CD4-positive, CD25-positive, alpha-beta regulatory T cell (primary cell): ENCODE results near the gene FARSB. TPM values are rescaled to one million over a fixed set of nuclear protein-coding genes. Genes with fewer than 3 reads are reported as not detected.

ENCODE experiments used
- ATAC-seq, 2 donors: fragments of 150-1000 bp; cut with Tn5 transposase; one replicate each; pipeline ENCODE4 v1.10.0; 2021; ENCODE audit warnings: low read depth in 2 of 2, moderate number of reproducible peaks in 2 of 2, moderate library complexity in 1 of 2
- DNase-seq, 3 donors: peaks; one replicate each; pipeline versions ENCODE4 v3.0.0 to v3.0.0-alpha.2; 2012 to 2022; ENCODE audit warnings: mixed read lengths in 1 of 3
- H3K27ac ChIP-seq: one replicate; pipeline ENCODE4 v1.7.0; 2013; ENCODE audit warnings: mild to moderate bottlenecking, low read length; ENCODE audit not compliant: insufficient read depth, poor library complexity, severe bottlenecking
- H3K27me3 ChIP-seq: one replicate; pipeline ENCODE4 v1.7.0; 2013; ENCODE audit warnings: low read length; ENCODE audit not compliant: control insufficient read depth, insufficient read depth
- H3K36me3 ChIP-seq: one replicate; pipeline ENCODE4 v1.7.0; 2013; ENCODE audit warnings: mild to moderate bottlenecking, low read length, moderate library complexity; ENCODE audit not compliant: control insufficient read depth, insufficient read depth
- H3K4me1 ChIP-seq: 2 replicates; pipeline ENCODE4 v1.7.0; 2013; ENCODE audit warnings: mild to moderate bottlenecking, low read length; ENCODE audit not compliant: insufficient read depth, control insufficient read depth, poor library complexity, severe bottlenecking
- H3K4me3 ChIP-seq: one replicate; pipeline ENCODE4 v1.7.0; 2013; ENCODE audit warnings: low read depth, mild to moderate bottlenecking, low read length, moderate library complexity
- H3K9me3 ChIP-seq, 2 experiments: 1 replicate in 1 of 2; 2 replicates in 1 of 2; pipeline ENCODE4 v1.7.0; 2013; ENCODE audit warnings: low read length in 2 of 2, mild to moderate bottlenecking in 1 of 2, moderate library complexity in 1 of 2; ENCODE audit not compliant: control insufficient read depth in 2 of 2
- H3K27ac Mint-ChIP-seq, 3 donors: one replicate each; pipeline ENCODE4 v1.8.0; 2020 to 2022; ENCODE audit warnings: mild to moderate bottlenecking in 3 of 3, mixed read lengths in 3 of 3, moderate library complexity in 2 of 3
- H3K27me3 Mint-ChIP-seq: one replicate; pipeline ENCODE4 v1.8.0; 2022; ENCODE audit warnings: mild to moderate bottlenecking, mixed read lengths
- H3K36me3 Mint-ChIP-seq: one replicate; pipeline ENCODE4 v1.8.0; 2020; ENCODE audit warnings: mixed read lengths
- H3K4me1 Mint-ChIP-seq, 4 donors: one replicate each; pipeline ENCODE4 v1.8.0; 2020 to 2022; ENCODE audit warnings: mixed read lengths in 4 of 4, mild to moderate bottlenecking in 1 of 4
- H3K4me3 Mint-ChIP-seq, 4 donors: one replicate each; pipeline ENCODE4 v1.8.0; 2020 to 2022; ENCODE audit warnings: mild to moderate bottlenecking in 4 of 4, mixed read lengths in 4 of 4, moderate library complexity in 3 of 4
- H3K9me3 Mint-ChIP-seq, 7 donors: one replicate each; pipeline ENCODE4 v1.8.0; 2020 to 2022; ENCODE audit warnings: mixed read lengths in 7 of 7, mild to moderate bottlenecking in 3 of 7, moderate library complexity in 2 of 7
- polyA plus RNA-seq, 4 donors: library from polyadenylated mRNA; unstranded; fragments of 300-500 nt; fragmentation: Illumina TruSeq; gene quantifications; one replicate each; pipeline ENCODE4 v1.2.3, GENCODE V29; 2021
- total RNA-seq: library from RNA; stranded (reverse); gene quantifications from one replicate; pipeline ENCODE4 v1.2.3, GENCODE V29; 2022

Gene FARSB
- total and polyA plus RNA-seq, 5 donors from 2014 or later = 10.8 to 26.2 (median 25.0) TPM

DNA sequence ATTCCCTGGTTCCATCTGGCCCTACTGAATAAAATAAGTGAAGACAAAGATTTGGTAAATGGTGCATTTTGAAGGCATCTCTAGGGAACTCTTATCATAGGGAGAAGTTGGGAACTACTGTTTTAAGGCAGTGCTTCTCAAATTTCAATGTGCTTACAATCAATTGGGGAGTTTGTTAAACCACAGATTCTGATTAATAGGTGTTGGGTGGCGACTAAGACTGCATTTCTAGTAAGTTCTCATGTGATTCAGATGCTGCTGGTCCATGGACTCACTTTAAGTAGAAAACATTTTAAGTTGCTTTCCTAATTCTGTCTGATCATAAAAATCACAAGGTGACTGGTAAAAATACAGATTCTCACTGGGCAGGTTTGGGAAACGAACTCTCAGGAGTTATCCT, 14.6 kb downstream of the FARSB start:
- H3K27me3 Mint-ChIP-seq = no peaks in the 10 kb centered on the region
- H3K4me1 Mint-ChIP-seq = peaks cover 5 to 23% (median 20%) of the 10 kb centered on the region in 4 donors
- Histone ChIP-seq H3K27me3 (no peaks in the 10 kb centered on the region), H3K36me3 (peaks cover 64% of the 10 kb centered on the region), H3K4me3 (no peak overlapping the region), H3K27ac (no peak overlapping the region), H3K4me1 (no peaks in the 10 kb centered on the region), H3K9me3 (no peaks in the 10 kb centered on the region)
- no peak overlapping the region for H3K4me3 Mint-ChIP-seq
- DNase-seq = no peak
- H3K27ac Mint-ChIP-seq = no peak overlapping the region
- peaks cover 0 to 3% (median 0%) of the 10 kb centered on the region in 7 donors for H3K9me3 Mint-ChIP-seq
- H3K36me3 Mint-ChIP-seq = peaks cover 61% of the 10 kb centered on the region
- no peak for ATAC-seq

GRCh38 chr2:222637067-222637466, 18.8 kb downstream of the FARSB start:
- H3K27ac ChIP-seq = no peak overlapping the region
- Mint-ChIP-seq H3K27me3 (no peaks in the 10 kb centered on the region), H3K4me3 (no peak overlapping the region), H3K9me3 (peaks cover 0 to 2% (median 0%) of the 10 kb centered on the region in 7 donors), H3K27ac (peak overlapping the region in 1 of 3 donors; percentile 2), H3K4me1 (peaks cover 0 to 9% (median 6%) of the 10 kb centered on the region in 4 donors), H3K36me3 (peaks cover 56% of the 10 kb centered on the region)
- H3K27me3 ChIP-seq = no peaks in the 10 kb centered on the region
- ATAC-seq = no peak
- no peak overlapping the region for H3K4me3 ChIP-seq
- DNase-seq = no peak
- H3K9me3 ChIP-seq = no peaks in the 10 kb centered on the region
- no peaks in the 10 kb centered on the region for H3K4me1 ChIP-seq
- H3K36me3 ChIP-seq = peaks cover 64% of the 10 kb centered on the region

DNA sequence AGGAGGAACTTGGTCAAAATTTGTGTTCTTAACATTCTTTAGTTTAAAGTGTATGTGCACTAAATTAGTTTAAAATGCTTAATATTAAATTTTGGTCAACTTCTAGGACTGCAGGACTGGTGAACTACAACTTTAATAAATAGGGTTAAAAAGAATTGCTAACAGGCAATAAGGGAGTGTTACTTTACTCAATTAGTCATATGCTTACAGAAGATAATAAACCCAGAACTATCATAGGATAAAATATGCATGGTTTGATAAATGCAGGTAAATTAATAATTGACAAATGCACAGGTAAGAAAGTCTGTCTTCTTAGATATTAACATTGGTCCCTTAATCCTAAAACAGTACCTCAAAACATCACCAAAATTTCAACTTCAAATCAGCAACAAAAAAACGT, 20.6 kb downstream of the FARSB start:
- H3K36me3 Mint-ChIP-seq = peaks cover 59% of the 10 kb centered on the region

GRCh38 chr2:222627764-222628163, 28.1 kb downstream of the FARSB start:
- peaks cover 60% of the 10 kb centered on the region for H3K36me3 Mint-ChIP-seq
- Histone ChIP-seq H3K9me3 (no peaks in the 10 kb centered on the region), H3K27me3 (no peaks in the 10 kb centered on the region), H3K4me3 (no peak overlapping the region), H3K4me1 (no peaks in the 10 kb centered on the region), H3K36me3 (peaks cover 80% of the 10 kb centered on the region), H3K27ac (no peak overlapping the region)
- DNase-seq (no peak), ATAC-seq (no peak)
- peaks cover 0 to 3% (median 0%) of the 10 kb centered on the region in 4 donors for H3K4me1 Mint-ChIP-seq
- H3K9me3 Mint-ChIP-seq = no peaks in the 10 kb centered on the region
- no peaks in the 10 kb centered on the region for H3K27me3 Mint-ChIP-seq
- H3K4me3 Mint-ChIP-seq = no peak overlapping the region
- no peak overlapping the region for H3K27ac Mint-ChIP-seq

More for the DNA sequence above, 20.6 kb downstream of the FARSB start:
- Histone ChIP-seq H3K27ac (no peak overlapping the region), H3K4me3 (no peak overlapping the region), H3K9me3 (no peaks in the 10 kb centered on the region), H3K4me1 (no peaks in the 10 kb centered on the region), H3K36me3 (peaks cover 70% of the 10 kb centered on the region), H3K27me3 (no peaks in the 10 kb centered on the region)
- Mint-ChIP-seq H3K4me1 (peaks cover 0 to 6% (median 3%) of the 10 kb centered on the region in 4 donors), H3K9me3 (peaks cover 0 to 2% (median 0%) of the 10 kb centered on the region in 7 donors), H3K27ac (no peak overlapping the region), H3K4me3 (no peak overlapping the region), H3K27me3 (no peaks in the 10 kb centered on the region)
- ATAC-seq = no peak
- no peak for DNase-seq

GRCh38 chr2:222623756-222624309, 32.1 kb downstream of the FARSB start:
- Histone ChIP-seq H3K4me3 (no peak overlapping the region), H3K9me3 (no peaks in the 10 kb centered on the region), H3K4me1 (no peaks in the 10 kb centered on the region), H3K27me3 (no peaks in the 10 kb centered on the region), H3K36me3 (peaks cover 72% of the 10 kb centered on the region), H3K27ac (no peak overlapping the region)
- H3K4me1 Mint-ChIP-seq = peaks cover 0 to 9% (median 2%) of the 10 kb centered on the region in 4 donors
- ATAC-seq = no peak
- peaks cover 51% of the 10 kb centered on the region for H3K36me3 Mint-ChIP-seq
- no peaks in the 10 kb centered on the region for H3K27me3 Mint-ChIP-seq
- no peak for DNase-seq
- H3K4me3 Mint-ChIP-seq = no peak overlapping the region
- no peak overlapping the region for H3K27ac Mint-ChIP-seq
- H3K9me3 Mint-ChIP-seq = no peaks in the 10 kb centered on the region

GRCh38 chr2:222622910-222623309, 33.0 kb downstream of the FARSB start:
- no peaks in the 10 kb centered on the region for H3K4me1 ChIP-seq
- H3K4me3 Mint-ChIP-seq = no peak overlapping the region
- no peak overlapping the region for H3K27ac ChIP-seq
- H3K4me3 ChIP-seq = no peak overlapping the region
- peaks cover 51% of the 10 kb centered on the region for H3K36me3 Mint-ChIP-seq
- no peaks in the 10 kb centered on the region for H3K27me3 ChIP-seq
- H3K27me3 Mint-ChIP-seq = no peaks in the 10 kb centered on the region
- peak overlapping the region in 1 of 3 donors; percentile 38 for H3K27ac Mint-ChIP-seq
- H3K9me3 Mint-ChIP-seq = no peaks in the 10 kb centered on the region
- peaks cover 64% of the 10 kb centered on the region for H3K36me3 ChIP-seq
- H3K4me1 Mint-ChIP-seq = peaks cover 0 to 9% (median 2%) of the 10 kb centered on the region in 4 donors
- DNase-seq (no peak), ATAC-seq (no peak)
- H3K9me3 ChIP-seq = no peaks in the 10 kb centered on the region

DNA sequence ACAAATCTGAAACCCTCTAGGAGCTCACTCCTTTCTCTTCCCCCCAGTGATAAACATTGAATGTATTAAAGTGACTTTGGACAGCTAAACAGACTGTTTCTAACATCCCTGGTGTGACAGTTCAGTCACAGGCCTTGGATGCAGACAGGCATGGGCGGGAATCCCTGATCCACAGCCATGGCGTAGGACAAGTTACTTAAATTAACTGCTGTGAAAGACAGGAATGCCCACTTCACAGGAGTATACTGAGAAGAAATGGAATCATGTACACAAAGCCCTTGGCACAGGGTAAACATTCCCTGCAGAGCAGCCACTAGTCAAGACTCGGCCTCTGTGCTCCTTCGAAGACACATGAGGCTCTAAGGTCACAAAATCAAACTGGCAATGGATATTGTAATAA, 34.0 kb downstream of the FARSB start:
- no peak for ATAC-seq
- Histone ChIP-seq H3K36me3 (peaks cover 60% of the 10 kb centered on the region), H3K4me1 (no peaks in the 10 kb centered on the region), H3K27me3 (no peaks in the 10 kb centered on the region), H3K9me3 (no peaks in the 10 kb centered on the region), H3K27ac (no peak overlapping the region), H3K4me3 (no peak overlapping the region)
- H3K27me3 Mint-ChIP-seq = no peaks in the 10 kb centered on the region
- peaks cover 45% of the 10 kb centered on the region for H3K36me3 Mint-ChIP-seq
- no peak overlapping the region for H3K4me3 Mint-ChIP-seq
- no peak overlapping the region for H3K27ac Mint-ChIP-seq
- H3K9me3 Mint-ChIP-seq = no peaks in the 10 kb centered on the region
- H3K4me1 Mint-ChIP-seq = peaks cover 0 to 7% (median 2%) of the 10 kb centered on the region in 4 donors
- no peak for DNase-seq

- Histone ChIP-seq H3K27me3 (no peaks in the 10 kb centered on the region), H3K9me3 (no peaks in the 10 kb centered on the region), H3K36me3 (peaks cover 55% of the 10 kb centered on the region), H3K4me1 (no peaks in the 10 kb centered on the region), H3K27ac (no peak overlapping the region), H3K4me3 (no peak overlapping the region)
- DNase-seq = no peak
- Mint-ChIP-seq H3K9me3 (no peaks in the 10 kb centered on the region), H3K4me1 (peaks cover 0 to 5% (median 4%) of the 10 kb centered on the region in 4 donors), H3K27ac (no peak overlapping the region), H3K4me3 (no peak overlapping the region), H3K36me3 (peaks cover 39% of the 10 kb centered on the region), H3K27me3 (no peaks in the 10 kb centered on the region)
- no peak for ATAC-seq
Measured at GRCh38 chr2:222615320-222615719, 40.6 kb downstream of the FARSB start.
